ENCODE measurements around the gene ZSCAN26. TPM values are rescaled to one million over a fixed set of nuclear protein-coding genes. Genes with fewer than 3 reads are reported as not detected.

The ZSCAN26 gene
- total RNA-seq, 1 donor from 2014 or later, result 14.8 TPM

DNA sequence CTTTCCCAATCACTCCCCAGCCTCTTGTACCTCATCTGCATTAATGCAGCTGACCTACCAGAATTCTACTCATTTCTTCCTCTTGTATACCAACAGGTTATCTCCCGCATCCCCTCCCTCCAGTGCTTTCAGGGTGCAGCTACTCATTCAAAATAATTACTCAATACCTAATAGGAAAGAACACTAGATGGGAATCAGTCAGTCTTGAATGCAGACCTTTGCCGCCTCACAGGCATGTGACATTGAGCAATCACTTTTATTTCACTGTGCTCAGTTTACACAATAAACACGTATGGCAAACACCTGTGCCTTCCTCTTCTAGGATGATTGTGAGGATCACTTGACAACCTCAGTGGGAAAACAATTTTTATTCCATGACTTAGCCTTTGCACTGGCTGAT, 55.7 kb downstream of the ZSCAN26 start:
- no peaks in the 10 kb centered on the region for H3K27me3 Mint-ChIP-seq (ENCODE audit: low read depth)
- no peak for DNase-seq (ENCODE audit: low spot score)
- H3K9me3 Mint-ChIP-seq (ENCODE audit: low read depth), result peaks cover 35% of the 10 kb centered on the region
- no peak for TF ChIP-seq CTCF (IDR thresholded peaks at IDR 0.05)
- H3K4me3 Mint-ChIP-seq (ENCODE audit: unreplicated experiment), result no peak overlapping the region
- no peak overlapping the region for H3K27ac Mint-ChIP-seq (ENCODE audit: unreplicated experiment)
- H3K36me3 Mint-ChIP-seq (ENCODE audit: low read depth), result peaks cover 25% of the 10 kb centered on the region
- H3K4me1 Mint-ChIP-seq (ENCODE audit: low read depth), result no peaks in the 10 kb centered on the region

DNA sequence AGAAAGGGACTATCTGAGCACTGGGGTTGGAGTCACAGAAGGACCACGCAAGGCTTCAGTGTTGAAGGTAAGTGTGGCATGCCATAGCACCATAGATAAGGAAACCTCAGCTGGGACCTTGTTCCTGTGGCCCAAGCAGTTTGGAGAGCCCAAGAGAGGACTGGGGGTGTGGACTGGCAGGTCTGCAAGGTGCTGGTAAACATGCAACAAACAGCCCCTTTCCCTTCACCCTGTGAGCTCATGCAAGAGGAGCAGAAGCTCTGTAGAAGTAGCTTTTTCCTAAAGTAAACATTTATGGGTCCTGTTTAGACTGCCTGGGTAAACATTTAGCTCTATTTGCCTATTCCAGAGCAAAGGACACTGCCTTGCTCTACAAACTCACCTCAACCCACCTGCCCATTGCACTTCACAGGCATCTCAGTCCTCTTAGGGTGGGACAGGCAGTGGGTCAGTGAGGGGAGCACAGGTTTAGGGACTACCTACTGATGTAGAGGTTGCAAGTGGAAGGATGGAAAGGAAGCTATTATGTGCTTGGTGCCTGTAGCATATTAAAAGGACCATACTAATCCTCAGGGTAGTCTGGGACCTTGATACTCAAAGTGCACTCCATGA, 57.0 kb downstream of the ZSCAN26 start:
- DNase-seq (ENCODE audit: low spot score), result no peak
- no peak overlapping the region for H3K4me3 Mint-ChIP-seq (ENCODE audit: unreplicated experiment)
- H3K27ac Mint-ChIP-seq (ENCODE audit: unreplicated experiment), result no peak overlapping the region
- no peaks in the 10 kb centered on the region for H3K4me1 Mint-ChIP-seq (ENCODE audit: low read depth)
- no peak for TF ChIP-seq CTCF (IDR thresholded peaks at IDR 0.05)
- no peaks in the 10 kb centered on the region for H3K27me3 Mint-ChIP-seq (ENCODE audit: low read depth)
- H3K36me3 Mint-ChIP-seq (ENCODE audit: low read depth), result peaks cover 30% of the 10 kb centered on the region
- H3K9me3 Mint-ChIP-seq (ENCODE audit: low read depth), result peaks cover 42% of the 10 kb centered on the region

DNA sequence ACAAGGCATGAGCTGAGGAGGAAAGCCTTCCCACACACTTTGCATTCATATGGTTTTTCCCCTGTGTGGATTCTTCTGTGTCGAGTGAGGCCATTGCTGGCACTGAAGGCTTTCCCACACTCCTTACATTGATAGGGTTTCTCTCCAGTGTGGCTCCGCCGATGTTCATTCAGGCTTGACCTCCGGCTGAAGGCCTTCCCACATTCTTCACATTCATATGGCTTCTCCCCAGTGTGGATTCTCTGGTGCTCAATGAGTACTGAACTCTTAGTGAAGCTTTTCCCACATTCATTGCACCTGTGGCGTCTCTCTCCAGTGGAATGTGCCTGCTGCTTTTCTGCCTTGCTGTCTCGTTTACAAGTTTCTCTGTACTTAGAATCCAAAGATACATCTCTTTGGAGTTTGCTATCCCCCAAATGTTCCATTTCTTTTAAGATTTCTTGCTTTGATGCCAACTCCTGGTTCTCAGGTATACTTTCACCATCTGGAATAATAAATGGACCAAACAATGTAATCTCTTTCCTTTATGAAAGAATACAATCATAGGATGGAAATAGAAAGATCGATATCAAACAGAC, 59.5 kb downstream of the ZSCAN26 start:
- no peak overlapping the region for H3K4me3 Mint-ChIP-seq (ENCODE audit: unreplicated experiment)
- H3K36me3 Mint-ChIP-seq (ENCODE audit: low read depth), result peaks cover 32% of the 10 kb centered on the region
- DNase-seq (ENCODE audit: low spot score), result no peak
- no peak overlapping the region for H3K27ac Mint-ChIP-seq (ENCODE audit: unreplicated experiment)
- no peak for TF ChIP-seq CTCF (IDR thresholded peaks at IDR 0.05)
- no peaks in the 10 kb centered on the region for H3K27me3 Mint-ChIP-seq (ENCODE audit: low read depth)
- H3K4me1 Mint-ChIP-seq (ENCODE audit: low read depth), result no peaks in the 10 kb centered on the region
- H3K9me3 Mint-ChIP-seq (ENCODE audit: low read depth), result peaks cover 36% of the 10 kb centered on the region

Other genes starting within 250 kb of the ZSCAN26 start
- 0.25 to 0.39 TPM (median 0.26 TPM) in 3 replicates for gene ZNF165, start 186.6 kb upstream of the ZSCAN26 start, total RNA-seq
- 2.5 to 3.0 TPM (median 3.0 TPM) in 3 replicates for gene ZSCAN16, start 142.5 kb upstream of the ZSCAN26 start, total RNA-seq
- 21.4 to 25.6 TPM (median 22.2 TPM) in 3 replicates for gene ZKSCAN8, start 125.3 kb upstream of the ZSCAN26 start, total RNA-seq
- 12.1 to 13.0 TPM (median 12.8 TPM) in 3 replicates for gene ZSCAN9, start 41.9 kb upstream of the ZSCAN26 start, total RNA-seq
- 4.8 to 7.1 TPM (median 5.1 TPM) in 3 replicates for gene ZKSCAN4, start 14.9 kb upstream of the ZSCAN26 start, total RNA-seq
- gene NKAPL, start 7.8 kb upstream of the ZSCAN26 start, total RNA-seq, result not detected in 3 replicates
- 7.6 to 9.9 TPM (median 8.5 TPM) in 3 replicates for gene PGBD1, start 14.4 kb downstream of the ZSCAN26 start, total RNA-seq
- 1.8 to 2.6 TPM (median 2.0 TPM) in 3 replicates for gene ZSCAN31, start 69.0 kb downstream of the ZSCAN26 start, total RNA-seq
- 4.9 to 7.8 TPM (median 5.5 TPM) in 3 replicates for gene ZKSCAN3, start 82.8 kb downstream of the ZSCAN26 start, total RNA-seq
- 3.7 to 5.1 TPM (median 4.1 TPM) in 3 replicates for gene ZSCAN12, start 132.6 kb downstream of the ZSCAN26 start, total RNA-seq
- gene ZSCAN23, start 176.3 kb downstream of the ZSCAN26 start, total RNA-seq, result 2.1 to 3.5 TPM (median 3.3 TPM) in 3 replicates
- not detected in 3 replicates for gene GPX6, start 248.7 kb downstream of the ZSCAN26 start, total RNA-seq

Data from chondrocyte (in vitro differentiated cells).